HG03066 (cell line): ENCODE results near the gene CYP26C1.
"Not testable (repeated sequence)": the region's sequence is repeated elsewhere in the genome, so short reads cannot be mapped to it uniquely, and the experiment has no call there.

ENCODE experiments used
- ATAC-seq: cut with Tn5 transposase; IDR thresholded peaks from one replicate; pipeline ENCODE4 v1.9.1; 2021; ENCODE audit warnings: low read depth; ENCODE audit not compliant: unreplicated experiment

Gene CYP26C1

DNA sequence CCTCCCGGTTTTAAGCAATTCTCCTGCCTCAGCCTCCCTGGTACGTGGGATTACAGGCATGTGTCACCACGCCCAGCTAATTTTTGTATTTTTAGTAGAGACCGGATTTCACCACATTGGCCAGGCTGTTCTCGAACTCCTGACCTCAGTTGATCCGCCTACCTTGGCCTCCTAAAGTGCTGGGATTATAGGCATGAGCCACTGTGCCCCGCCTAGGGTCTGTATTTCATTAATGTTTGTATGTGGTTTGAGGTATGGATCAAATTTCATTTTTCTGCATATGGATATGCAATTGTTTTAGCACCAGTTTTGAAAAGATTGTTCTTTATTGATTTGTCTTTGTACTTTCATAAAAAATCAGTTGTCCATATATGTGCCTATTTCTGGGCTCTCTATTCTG, 39.1 kb downstream of the CYP26C1 start:
- ATAC-seq, result no peak

DNA sequence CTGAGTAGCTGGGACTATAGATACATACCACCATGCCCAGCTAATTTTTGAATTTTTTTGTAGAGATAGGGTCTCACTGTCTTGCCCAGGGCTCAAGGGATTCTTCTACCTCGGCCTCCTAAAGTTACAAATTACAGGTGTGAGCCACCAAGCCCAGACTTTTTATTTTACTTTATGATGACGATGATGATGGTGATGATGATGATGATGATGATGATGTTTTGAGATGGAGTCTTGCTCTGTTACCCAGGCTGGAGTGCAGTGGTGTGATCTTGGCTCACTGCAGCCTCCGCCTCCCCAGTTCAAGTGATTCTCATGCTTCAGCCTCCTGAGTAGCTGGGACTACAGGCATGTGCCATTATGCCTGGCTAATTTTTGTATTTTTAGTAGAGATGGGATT, 40.5 kb downstream of the CYP26C1 start:
- not testable (repeated sequence) for ATAC-seq

DNA sequence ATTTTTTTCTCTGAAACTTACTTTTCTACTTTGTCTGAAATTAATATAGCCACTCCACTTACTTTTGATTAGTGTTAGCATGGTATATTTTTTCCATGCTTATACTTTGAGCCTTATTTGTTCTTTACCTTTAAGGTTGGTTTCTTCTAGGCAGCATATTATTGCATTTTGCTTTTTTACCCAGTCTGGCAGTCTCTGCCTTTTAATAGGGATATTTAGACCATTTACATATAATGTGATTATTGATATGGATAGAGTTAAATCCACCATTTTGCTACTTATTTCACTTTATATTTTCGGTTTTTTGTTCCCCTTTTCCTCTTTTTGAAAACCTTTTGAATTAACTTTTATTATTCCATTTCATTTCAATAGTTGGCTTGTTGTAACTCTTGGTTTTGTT, 43.4 kb downstream of the CYP26C1 start:
- no peak for ATAC-seq

DNA sequence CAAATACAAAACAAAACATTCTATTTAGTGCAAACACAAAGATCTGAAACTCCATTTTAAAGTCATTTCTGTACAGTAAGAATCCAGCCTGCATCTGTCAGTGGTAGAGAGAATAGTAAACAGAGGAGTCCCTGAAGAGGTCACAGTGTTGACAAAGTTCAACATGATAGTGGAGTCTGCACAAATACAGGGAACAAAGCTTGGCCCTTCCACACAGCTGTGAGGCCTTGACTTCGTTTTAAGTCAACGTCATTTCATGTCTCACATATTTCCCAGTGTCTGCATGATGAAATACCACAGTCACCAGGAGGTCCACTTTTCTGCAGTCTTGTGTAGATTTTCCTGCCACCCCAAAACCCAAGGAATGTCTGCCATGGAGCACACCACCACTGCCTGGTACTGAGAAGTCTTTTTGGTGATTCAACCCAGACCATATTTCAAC, 46.1 kb downstream of the CYP26C1 start:
- no peak for ATAC-seq

DNA sequence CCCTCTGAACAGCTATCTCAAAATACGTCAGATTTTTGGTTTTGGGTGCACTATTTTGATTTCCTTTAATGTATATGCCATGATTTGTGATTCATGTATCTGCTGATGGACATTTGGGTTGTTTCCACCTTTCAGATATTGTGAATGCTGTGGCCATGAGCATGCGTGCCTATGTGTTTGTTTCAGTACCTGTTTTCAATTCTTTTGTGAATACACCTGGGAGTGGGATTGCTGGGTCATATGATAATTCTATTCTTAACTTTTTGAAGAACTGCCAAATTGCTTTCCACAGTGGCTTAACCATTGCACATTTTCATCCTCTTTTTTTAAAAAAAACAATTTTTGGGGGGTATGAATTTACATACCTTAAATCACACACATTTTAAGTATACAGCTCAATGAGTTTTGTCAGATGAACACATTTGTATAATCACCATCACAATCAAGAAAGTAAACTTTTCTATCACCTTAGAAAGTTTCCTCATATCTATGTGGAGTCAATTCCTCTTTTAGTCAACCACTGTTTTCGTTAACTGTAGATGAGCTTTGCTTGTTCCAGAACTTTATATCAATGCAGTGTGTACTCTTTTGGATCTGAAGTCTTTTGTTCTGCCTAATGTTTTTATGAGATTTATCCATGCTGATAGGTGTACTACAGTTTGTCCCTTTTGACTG, 50.0 kb downstream of the CYP26C1 start:
- ATAC-seq, result peak; percentile 63

DNA sequence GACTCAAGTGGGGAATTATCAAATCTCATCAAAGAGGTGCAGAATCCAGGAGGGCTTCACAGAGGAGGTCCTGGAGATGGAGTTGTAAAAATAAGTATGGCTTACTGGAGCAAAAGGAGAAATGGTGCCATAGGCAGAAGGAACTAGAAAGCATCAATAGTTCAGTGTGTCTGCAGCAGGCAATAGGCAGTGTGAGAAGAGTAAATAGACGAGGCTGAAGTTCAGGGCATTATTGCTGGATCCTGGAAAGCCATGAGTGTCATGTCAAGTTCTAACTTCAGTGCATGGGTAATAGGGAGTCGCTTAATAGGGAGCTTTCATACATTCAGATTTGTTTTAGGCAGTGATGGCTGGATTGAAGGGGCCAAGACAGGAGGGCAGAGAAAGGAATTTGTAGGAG, 52.4 kb downstream of the CYP26C1 start:
- ATAC-seq, result no peak

DNA sequence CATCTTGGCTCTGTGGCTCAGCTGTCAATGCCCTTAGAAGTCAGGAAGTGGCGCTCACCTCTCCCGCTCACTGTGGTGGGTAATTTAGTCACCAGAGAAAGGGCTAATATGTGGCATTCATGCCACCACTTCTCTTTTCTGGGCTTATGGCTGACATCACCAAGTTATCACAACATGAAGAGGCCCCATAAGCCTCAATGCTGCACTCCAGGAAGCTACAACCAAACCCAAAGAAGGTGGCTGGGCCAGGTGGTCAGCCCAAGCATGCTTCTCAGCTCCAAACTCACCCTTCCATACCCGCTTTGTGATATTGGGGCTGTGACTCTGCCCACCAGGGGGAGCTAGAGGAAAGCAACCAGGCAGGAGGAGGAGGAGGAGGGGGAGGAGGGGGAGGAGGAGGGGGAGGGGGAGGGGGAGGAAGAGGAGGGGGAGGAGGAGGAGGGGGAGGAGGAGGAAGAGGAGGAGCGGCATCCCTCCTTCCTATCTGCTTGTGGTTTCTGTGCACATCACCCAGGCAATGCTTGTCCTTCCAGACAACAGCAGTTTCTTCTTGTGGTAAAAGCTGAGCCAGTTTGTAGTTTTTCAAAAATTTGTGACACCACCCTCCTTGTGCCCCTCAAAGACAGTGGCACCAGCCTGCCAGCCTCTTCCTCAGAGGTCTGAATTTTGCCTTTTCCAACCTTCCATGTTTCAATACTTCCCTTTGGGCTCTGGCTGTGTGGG, 55.2 kb downstream of the CYP26C1 start:
- no peak for ATAC-seq
